ENCODE data around the gene LENG9.

GRCh38 chr19:54426291-54426931 lies 37.2 kb downstream of the LENG9 start:
- TF ChIP-seq POLR2A (IDR thresholded peaks at IDR 0.05): no peak
- no peak for TF ChIP-seq CTCF (IDR thresholded peaks at IDR 0.05)

Data from testis (tissue), 2 donors.